Ishikawa (cell line): ENCODE data around the gene RTN3.

ENCODE experiments used
- CEBPB ChIP-seq: IDR thresholded peaks from 2 replicates; pipeline ENCODE4 v1.6.1; 2012
- CREB1 ChIP-seq: IDR thresholded peaks from 2 replicates; pipeline ENCODE4 v1.6.1; 2012; ENCODE audit warnings: low read depth
- EGR1 ChIP-seq: IDR thresholded peaks from 2 replicates; pipeline ENCODE4 v1.6.1; 2012
- EP300 ChIP-seq: IDR thresholded peaks from 2 replicates; pipeline ENCODE4 v1.6.1; 2012; ENCODE audit warnings: borderline replicate concordance
- FOXM1 ChIP-seq: IDR thresholded peaks from 2 replicates; pipeline ENCODE4 v1.6.1; 2012; ENCODE audit warnings: low read depth, borderline replicate concordance
- NFIC ChIP-seq: IDR thresholded peaks from 2 replicates; pipeline ENCODE4 v1.6.1; 2012
- RAD21 ChIP-seq: IDR thresholded peaks from 2 replicates; pipeline ENCODE4 v1.6.1; 2012; ENCODE audit warnings: low read depth
- TAF1 ChIP-seq: IDR thresholded peaks from 2 replicates; pipeline ENCODE4 v1.6.1; 2012; ENCODE audit warnings: low read depth, mild to moderate bottlenecking
- TCF12 ChIP-seq: IDR thresholded peaks from 2 replicates; pipeline ENCODE4 v1.6.1; 2012; ENCODE audit warnings: low read depth
- TEAD4 ChIP-seq: IDR thresholded peaks from 2 replicates; pipeline ENCODE4 v1.6.1; 2012
- USF1 ChIP-seq: IDR thresholded peaks from 2 replicates; pipeline ENCODE4 v1.6.1; 2012
- YY1 ChIP-seq: IDR thresholded peaks from 2 replicates; pipeline ENCODE4 v1.6.1; 2012; ENCODE audit warnings: low read depth
- ZBTB7A ChIP-seq: IDR thresholded peaks from 2 replicates; pipeline ENCODE4 v1.6.1; 2012; ENCODE audit warnings: low read depth
- TF ChIP-seq, protein P1 (sequence below): IDR thresholded peaks from 2 replicates; pipeline ENCODE4 v1.6.1; 2012; ENCODE audit warnings: low read depth, mild to moderate bottlenecking
- TF ChIP-seq, protein P2 (sequence below): IDR thresholded peaks from 2 replicates; pipeline ENCODE4 v1.6.1; 2012

The RTN3 gene

GRCh38 chr11:63680834-63681320, 423 bp upstream of the RTN3 start:
- no peak for TF ChIP-seq NFIC
- TF ChIP-seq, protein P1, sequence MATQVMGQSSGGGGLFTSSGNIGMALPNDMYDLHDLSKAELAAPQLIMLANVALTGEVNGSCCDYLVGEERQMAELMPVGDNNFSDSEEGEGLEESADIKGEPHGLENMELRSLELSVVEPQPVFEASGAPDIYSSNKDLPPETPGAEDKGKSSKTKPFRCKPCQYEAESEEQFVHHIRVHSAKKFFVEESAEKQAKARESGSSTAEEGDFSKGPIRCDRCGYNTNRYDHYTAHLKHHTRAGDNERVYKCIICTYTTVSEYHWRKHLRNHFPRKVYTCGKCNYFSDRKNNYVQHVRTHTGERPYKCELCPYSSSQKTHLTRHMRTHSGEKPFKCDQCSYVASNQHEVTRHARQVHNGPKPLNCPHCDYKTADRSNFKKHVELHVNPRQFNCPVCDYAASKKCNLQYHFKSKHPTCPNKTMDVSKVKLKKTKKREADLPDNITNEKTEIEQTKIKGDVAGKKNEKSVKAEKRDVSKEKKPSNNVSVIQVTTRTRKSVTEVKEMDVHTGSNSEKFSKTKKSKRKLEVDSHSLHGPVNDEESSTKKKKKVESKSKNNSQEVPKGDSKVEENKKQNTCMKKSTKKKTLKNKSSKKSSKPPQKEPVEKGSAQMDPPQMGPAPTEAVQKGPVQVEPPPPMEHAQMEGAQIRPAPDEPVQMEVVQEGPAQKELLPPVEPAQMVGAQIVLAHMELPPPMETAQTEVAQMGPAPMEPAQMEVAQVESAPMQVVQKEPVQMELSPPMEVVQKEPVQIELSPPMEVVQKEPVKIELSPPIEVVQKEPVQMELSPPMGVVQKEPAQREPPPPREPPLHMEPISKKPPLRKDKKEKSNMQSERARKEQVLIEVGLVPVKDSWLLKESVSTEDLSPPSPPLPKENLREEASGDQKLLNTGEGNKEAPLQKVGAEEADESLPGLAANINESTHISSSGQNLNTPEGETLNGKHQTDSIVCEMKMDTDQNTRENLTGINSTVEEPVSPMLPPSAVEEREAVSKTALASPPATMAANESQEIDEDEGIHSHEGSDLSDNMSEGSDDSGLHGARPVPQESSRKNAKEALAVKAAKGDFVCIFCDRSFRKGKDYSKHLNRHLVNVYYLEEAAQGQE, result no peak
- TF ChIP-seq TCF12, result no peak
- no peak for TF ChIP-seq YY1
- no peak for TF ChIP-seq EGR1
- no peak for TF ChIP-seq ZBTB7A
- TF ChIP-seq RAD21, result no peak
- no peak for TF ChIP-seq CREB1
- TF ChIP-seq, protein P2, sequence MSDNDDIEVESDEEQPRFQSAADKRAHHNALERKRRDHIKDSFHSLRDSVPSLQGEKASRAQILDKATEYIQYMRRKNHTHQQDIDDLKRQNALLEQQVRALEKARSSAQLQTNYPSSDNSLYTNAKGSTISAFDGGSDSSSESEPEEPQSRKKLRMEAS, result no peak
- TF ChIP-seq TAF1, result no peak
- TF ChIP-seq CEBPB, result no peak
- TF ChIP-seq TEAD4, result no peak
- no peak for TF ChIP-seq USF1
- TF ChIP-seq FOXM1, result no peak
- TF ChIP-seq EP300, result no peak

DNA sequence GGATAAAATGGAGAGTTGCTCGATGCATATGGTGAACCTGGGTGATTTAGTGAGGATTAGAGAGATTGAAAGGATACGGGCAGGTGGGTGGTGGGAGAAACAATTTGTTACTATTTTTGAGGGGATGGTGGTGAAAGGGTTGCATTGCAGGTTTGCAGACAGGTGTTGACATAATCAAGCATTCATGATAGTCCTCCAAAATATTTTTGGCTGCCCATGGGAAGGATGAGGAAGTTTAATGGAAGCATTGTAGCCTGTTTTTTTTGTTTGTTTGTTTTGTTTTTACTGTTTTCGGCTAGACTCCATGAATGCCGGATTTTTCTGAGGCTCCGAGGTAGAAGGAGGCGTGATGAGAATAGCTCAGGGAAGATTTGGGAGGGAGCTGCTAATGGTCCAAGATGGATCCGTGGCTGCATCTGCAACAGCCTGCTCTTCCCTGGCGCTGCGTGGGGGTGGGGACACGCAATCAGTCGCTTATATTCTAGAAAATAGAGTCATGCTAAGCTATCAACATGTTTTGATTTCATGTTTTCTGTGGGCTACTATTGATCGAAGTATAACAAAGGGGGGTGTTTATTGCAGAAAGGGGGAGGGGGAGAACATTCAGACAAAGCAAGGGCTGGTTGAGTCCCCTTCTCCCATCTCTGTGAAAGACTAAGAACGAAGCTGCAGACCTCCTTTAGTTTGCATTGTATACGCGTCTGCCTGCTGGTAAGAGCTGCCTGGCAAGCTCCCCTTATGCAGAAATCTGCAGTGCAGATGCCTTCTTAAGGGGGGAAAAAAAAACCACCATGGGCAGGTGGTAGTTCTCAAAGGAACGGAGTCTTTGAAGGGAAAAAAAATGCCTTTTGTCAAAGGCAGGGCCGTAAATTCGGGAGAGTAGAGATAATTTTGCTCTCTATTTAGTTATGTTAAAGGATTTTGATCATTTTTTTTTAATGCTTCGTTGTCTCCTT, 1.0 kb downstream of the RTN3 start:
- TF ChIP-seq, protein P1, result no peak
- TF ChIP-seq USF1 (no peak), RAD21 (no peak), ZBTB7A (no peak), TAF1 (no peak), NFIC (no peak), YY1 (no peak), FOXM1 (no peak), TCF12 (no peak), EGR1 (no peak), CEBPB (no peak), CREB1 (no peak), TEAD4 (no peak), EP300 (no peak)
- TF ChIP-seq, protein P2, result no peak

DNA sequence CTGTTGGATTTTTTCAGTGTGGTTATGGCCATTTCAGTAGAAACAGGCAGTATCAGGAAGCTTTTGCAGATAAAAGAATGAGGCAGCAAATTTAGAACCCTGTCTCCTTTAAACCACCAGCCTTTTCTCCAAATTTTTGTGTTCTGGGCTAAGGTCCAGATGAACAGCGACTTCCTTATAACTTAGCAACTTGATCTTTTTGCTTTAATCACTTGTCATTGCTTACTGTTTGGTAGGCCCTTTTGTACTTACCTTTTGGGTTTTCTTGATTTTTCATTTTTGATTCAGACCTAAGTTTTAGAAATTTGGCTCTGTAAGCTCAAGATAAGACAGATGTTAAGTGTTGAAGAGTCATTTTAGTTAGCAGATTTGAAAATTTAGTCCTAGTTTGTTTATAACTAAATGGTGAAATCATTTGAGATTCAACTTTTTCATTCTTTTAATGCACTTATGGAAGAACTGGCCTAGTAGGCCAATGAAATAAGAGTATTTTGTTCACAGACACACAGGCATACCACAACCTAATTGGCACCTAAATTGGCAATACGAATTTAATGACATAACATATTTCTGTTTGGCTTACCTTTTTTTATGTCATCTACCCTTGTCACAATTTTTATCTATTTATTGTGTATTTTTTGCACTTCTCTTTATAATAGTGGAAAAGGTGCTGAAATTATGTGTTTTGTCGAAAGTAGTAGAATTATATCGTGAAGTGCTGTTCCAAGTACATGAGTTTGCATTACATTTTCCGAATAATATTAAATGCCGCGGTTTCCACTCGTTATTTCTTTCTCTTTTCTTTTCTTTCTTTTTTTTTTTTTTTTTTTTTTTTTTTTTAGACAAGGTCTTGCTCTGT, 2.1 kb downstream of the RTN3 start:
- TF ChIP-seq RAD21, result no peak
- no peak for TF ChIP-seq YY1
- TF ChIP-seq FOXM1, result no peak
- TF ChIP-seq EGR1, result no peak
- TF ChIP-seq CEBPB, result no peak
- no peak for TF ChIP-seq TEAD4
- TF ChIP-seq, protein P2, result no peak
- no peak for TF ChIP-seq NFIC
- no peak for TF ChIP-seq USF1
- TF ChIP-seq ZBTB7A, result no peak
- TF ChIP-seq TAF1, result no peak
- no peak for TF ChIP-seq TCF12
- TF ChIP-seq CREB1, result no peak
- no peak for TF ChIP-seq EP300
- TF ChIP-seq, protein P1, result no peak
